A549 (cell line): ENCODE measurements around the gene FILIP1L.

Experiments used
- CEBPB ChIP-seq, 2 experiments: fragments of >200 bp in 1 of 2; sonication (Bioruptor Twin) in 1 of 2; formaldehyde crosslinking in 1 of 2; IDR thresholded peaks; 2 replicates each; pipeline ENCODE4 v1.6.1; 2012 to 2016
- RAD21 ChIP-seq, 2 experiments: fragments of >200 bp in 1 of 2; sonication (Bioruptor Twin) in 1 of 2; formaldehyde crosslinking in 1 of 2; IDR thresholded peaks in 1 of 2; conservative IDR thresholded peaks in 1 of 2; 2 replicates in 1 of 2; 3 replicates in 1 of 2; pipeline ENCODE4 v1.6.1; 2012 to 2018; ENCODE audit warnings: inconsistent platforms in 1 of 2
- USF2 ChIP-seq: fragments of 450-650 bp; IDR thresholded peaks from 2 replicates; pipeline ENCODE4 v1.6.1; 2014; ENCODE audit warnings: antibody characterized with exemption
- ZFP36 ChIP-seq: fragments of 450-650 bp; IDR thresholded peaks from 2 replicates; pipeline ENCODE4 v1.6.1; 2014; ENCODE audit warnings: borderline replicate concordance; ENCODE audit not compliant: partially characterized antibody
- TF ChIP-seq, protein P1 (sequence below): fragments of >200 bp; sonication (Bioruptor Twin); formaldehyde crosslinking; IDR thresholded peaks from 3 replicates; pipeline ENCODE4 v1.5.1; 2016

GRCh38 chr3:99902091-99902490 is 212.2 kb downstream of the FILIP1L start:
- TF ChIP-seq CEBPB (IDR thresholded peaks at IDR 0.05) (no peak), USF2 (no peak), RAD21 (conservative IDR thresholded peaks at IDR 0.05 in 1 of 2, IDR thresholded peaks at IDR 0.05 in 1 of 2) (no peak), ZFP36 (no peak)
- TF ChIP-seq, protein P1, sequence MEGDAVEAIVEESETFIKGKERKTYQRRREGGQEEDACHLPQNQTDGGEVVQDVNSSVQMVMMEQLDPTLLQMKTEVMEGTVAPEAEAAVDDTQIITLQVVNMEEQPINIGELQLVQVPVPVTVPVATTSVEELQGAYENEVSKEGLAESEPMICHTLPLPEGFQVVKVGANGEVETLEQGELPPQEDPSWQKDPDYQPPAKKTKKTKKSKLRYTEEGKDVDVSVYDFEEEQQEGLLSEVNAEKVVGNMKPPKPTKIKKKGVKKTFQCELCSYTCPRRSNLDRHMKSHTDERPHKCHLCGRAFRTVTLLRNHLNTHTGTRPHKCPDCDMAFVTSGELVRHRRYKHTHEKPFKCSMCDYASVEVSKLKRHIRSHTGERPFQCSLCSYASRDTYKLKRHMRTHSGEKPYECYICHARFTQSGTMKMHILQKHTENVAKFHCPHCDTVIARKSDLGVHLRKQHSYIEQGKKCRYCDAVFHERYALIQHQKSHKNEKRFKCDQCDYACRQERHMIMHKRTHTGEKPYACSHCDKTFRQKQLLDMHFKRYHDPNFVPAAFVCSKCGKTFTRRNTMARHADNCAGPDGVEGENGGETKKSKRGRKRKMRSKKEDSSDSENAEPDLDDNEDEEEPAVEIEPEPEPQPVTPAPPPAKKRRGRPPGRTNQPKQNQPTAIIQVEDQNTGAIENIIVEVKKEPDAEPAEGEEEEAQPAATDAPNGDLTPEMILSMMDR: no peak
